Small intestine (tissue), 4 donors: ENCODE data around the gene SYCE3. TPM values are rescaled to one million over a fixed set of nuclear protein-coding genes. Genes with fewer than 3 reads are reported as not detected.

ENCODE experiments used
- polyA plus RNA-seq, 4 donors: library from polyadenylated mRNA; stranded (reverse) in 3 of 4; unstranded in 1 of 4; fragments of 200-250 nt in 3 of 4; fragments of 120-200 nt in 1 of 4; gene quantifications; one replicate each; pipeline versions ENCODE4 v1.2.1 to v1.2.3, GENCODE V29; 2013
- donor health status: healthy with polysubstance abuse.
- donor health status: Bipolar disorder and iron deficiency.
- donor health status: healthy.

Gene SYCE3
- polyA plus RNA-seq, 4 donors = 0.33 TPM; not detected in 3

Other genes with a start within 250 kb of the SYCE3 start
- 1 to 10 TPM; 1.9 to 4.5 (median 2.5) TPM for gene DENND6B, start 235.9 kb downstream of the SYCE3 start, polyA plus RNA-seq
- gene PPP6R2, start 219.6 kb downstream of the SYCE3 start, polyA plus RNA-seq = 10 to 100 TPM; 28.6 to 41.2 (median 38.8) TPM
- gene SBF1, start 87.9 kb downstream of the SYCE3 start, polyA plus RNA-seq = 10 to 100 TPM; 27.3 to 43.7 (median 35.4) TPM
- gene ADM2, start 81.4 kb downstream of the SYCE3 start, polyA plus RNA-seq = 10 to 100 TPM in 2 of 4 donors, 1 to 10 TPM in 2; 2.2 to 14.7 (median 8.7) TPM
- gene MIOX, start 76.1 kb downstream of the SYCE3 start, polyA plus RNA-seq = under 1 TPM in 2 of 4 donors, not detected in 2; 0.28 to 0.44 TPM
- 10 to 100 TPM; 37.8 to 52.8 (median 46.9) TPM for gene LMF2, start 55.2 kb downstream of the SYCE3 start, polyA plus RNA-seq
- gene NCAPH2, start 54.7 kb downstream of the SYCE3 start, polyA plus RNA-seq = 10 to 100 TPM; 29.3 to 45.9 (median 39.8) TPM
- gene SCO2, start 37.3 kb downstream of the SYCE3 start, polyA plus RNA-seq = 1 to 10 TPM in 3 of 4 donors, under 1 TPM in 1; 0.92 to 2.7 (median 2.3) TPM
- 100 to 1,000 TPM in 1 of 4 donors, 10 to 100 TPM in 3; 10.7 to 172 (median 90.0) TPM for gene TYMP, start 32.9 kb downstream of the SYCE3 start, polyA plus RNA-seq
- gene KLHDC7B, start 17.0 kb downstream of the SYCE3 start, polyA plus RNA-seq = under 1 TPM in 2 of 4 donors, not detected in 2; 0.10 to 0.28 TPM
- 100 to 1,000 TPM in 1 of 4 donors, 10 to 100 TPM in 3; 14.6 to 115 (median 42.4) TPM for gene CPT1B, start 15.5 kb upstream of the SYCE3 start, polyA plus RNA-seq
- 100 to 1,000 TPM in 3 of 4 donors, 10 to 100 TPM in 1; 61.2 to 371 (median 223) TPM for gene CHKB, start 19.9 kb upstream of the SYCE3 start, polyA plus RNA-seq
- 1 to 10 TPM in 2 of 4 donors, under 1 TPM in 2; 0.22 to 3.5 (median 0.82) TPM for gene MAPK8IP2, start 37.9 kb upstream of the SYCE3 start, polyA plus RNA-seq
- 10 to 100 TPM; 28.2 to 85.9 (median 71.3) TPM for gene ARSA, start 65.2 kb upstream of the SYCE3 start, polyA plus RNA-seq
- 10 to 100 TPM in 2 of 4 donors, under 1 TPM in 2; 0.27 to 19.6 (median 5.2) TPM for gene SHANK3, start 109.9 kb upstream of the SYCE3 start, polyA plus RNA-seq
- gene ACR, start 175.3 kb upstream of the SYCE3 start, polyA plus RNA-seq = 1 to 10 TPM in 1 of 4 donors, under 1 TPM in 1, not detected in 2; 0.25 to 1.1 TPM
- gene RABL2B, start 220.7 kb upstream of the SYCE3 start, polyA plus RNA-seq = 10 to 100 TPM in 3 of 4 donors, 1 to 10 TPM in 1; 7.6 to 31.3 (median 12.7) TPM